GM10847 (cell line): Measurements from ENCODE around the gene KIF2C.

Source experiments
- POLR2A ChIP-seq: IDR thresholded peaks from 2 replicates; pipeline ENCODE4 v1.6.1; 2011; ENCODE audit not compliant: insufficient read length; ENCODE audit errors: extremely low read depth

The KIF2C gene

GRCh38 chr1:44735992-44736391 lies 3.6 kb upstream of the KIF2C start:
- TF ChIP-seq POLR2A, result no peak

- no peak for TF ChIP-seq POLR2A
These were observed 561 bp downstream of the KIF2C start for GRCh38 chr1:44740179-44740617.

- no peak for TF ChIP-seq POLR2A
These were observed 3.6 kb downstream of the KIF2C start for GRCh38 chr1:44743211-44743610.

GRCh38 chr1:44747878-44748277 lies 8.2 kb downstream of the KIF2C start:
- TF ChIP-seq POLR2A, result no peak

GRCh38 chr1:44757420-44757819 lies 17.8 kb downstream of the KIF2C start:
- TF ChIP-seq POLR2A, result no peak

DNA sequence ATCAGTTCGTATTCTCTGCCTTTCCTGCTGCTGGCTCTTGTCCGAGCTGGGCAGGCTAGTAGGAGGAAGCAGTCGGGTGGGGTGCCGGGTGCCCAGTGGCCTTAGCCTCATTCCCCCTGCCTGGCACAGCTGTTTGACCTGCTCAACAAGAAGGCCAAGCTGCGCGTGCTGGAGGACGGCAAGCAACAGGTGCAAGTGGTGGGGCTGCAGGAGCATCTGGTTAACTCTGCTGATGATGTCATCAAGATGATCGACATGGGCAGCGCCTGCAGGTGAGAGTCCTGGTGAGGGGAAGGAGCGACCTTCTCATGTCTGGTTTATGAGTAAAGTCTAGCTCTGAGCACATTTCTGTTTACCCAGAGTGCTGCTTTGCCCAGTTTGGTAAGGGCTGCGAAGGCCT lies 19.4 kb downstream of the KIF2C start:
- no peak for TF ChIP-seq POLR2A

GRCh38 chr1:44760876-44761275 lies 21.2 kb downstream of the KIF2C start:
- TF ChIP-seq POLR2A, result no peak

DNA sequence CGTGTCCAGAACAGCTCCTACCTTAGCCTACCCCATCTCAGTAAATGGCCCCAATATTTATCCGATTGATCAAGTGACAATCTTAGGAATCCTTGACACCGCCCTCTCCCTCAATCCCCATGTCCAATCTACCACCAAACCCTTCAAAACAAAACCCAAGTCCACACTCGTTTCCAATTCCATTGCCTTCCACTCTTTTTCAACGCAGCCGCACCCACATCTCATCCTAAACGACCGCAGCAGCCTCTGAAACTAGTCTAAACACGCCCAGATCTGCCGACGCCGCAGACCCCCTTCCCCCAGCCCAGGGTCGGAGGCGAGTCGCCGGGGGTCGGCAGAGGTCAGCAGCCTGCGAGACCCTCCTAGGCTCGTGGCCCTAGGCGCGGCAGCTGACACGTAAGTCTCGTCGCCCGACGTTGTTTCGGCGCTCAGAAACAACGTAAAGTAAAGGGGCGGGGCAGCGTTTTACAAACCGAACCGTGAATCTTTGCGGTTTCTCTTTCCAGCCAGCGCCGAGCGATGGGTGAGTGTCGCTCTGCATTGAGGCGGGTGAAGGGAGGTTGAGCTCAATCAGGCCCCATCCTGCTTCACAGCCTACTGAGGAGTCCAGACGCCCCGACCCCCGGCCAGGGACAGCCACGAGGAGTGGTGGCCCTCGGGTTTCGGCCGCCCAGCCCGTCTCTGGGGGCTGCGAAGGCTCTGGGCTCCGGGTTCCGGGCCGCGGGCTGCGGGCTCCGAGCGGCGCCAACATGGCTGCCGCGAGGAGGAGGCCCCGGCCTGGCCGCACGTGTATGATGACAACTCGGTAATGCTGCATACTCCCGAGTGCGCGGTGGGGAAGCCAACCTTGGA lies 35.7 kb downstream of the KIF2C start, which contains the start of gene RPS8:
TSS of gene RPS8 (plus strand) at position 463 of the 852 bp plus-strand sequence. CDS start at position 520, 57 bp downstream.
- TF ChIP-seq POLR2A, result peak; percentile 97

DNA sequence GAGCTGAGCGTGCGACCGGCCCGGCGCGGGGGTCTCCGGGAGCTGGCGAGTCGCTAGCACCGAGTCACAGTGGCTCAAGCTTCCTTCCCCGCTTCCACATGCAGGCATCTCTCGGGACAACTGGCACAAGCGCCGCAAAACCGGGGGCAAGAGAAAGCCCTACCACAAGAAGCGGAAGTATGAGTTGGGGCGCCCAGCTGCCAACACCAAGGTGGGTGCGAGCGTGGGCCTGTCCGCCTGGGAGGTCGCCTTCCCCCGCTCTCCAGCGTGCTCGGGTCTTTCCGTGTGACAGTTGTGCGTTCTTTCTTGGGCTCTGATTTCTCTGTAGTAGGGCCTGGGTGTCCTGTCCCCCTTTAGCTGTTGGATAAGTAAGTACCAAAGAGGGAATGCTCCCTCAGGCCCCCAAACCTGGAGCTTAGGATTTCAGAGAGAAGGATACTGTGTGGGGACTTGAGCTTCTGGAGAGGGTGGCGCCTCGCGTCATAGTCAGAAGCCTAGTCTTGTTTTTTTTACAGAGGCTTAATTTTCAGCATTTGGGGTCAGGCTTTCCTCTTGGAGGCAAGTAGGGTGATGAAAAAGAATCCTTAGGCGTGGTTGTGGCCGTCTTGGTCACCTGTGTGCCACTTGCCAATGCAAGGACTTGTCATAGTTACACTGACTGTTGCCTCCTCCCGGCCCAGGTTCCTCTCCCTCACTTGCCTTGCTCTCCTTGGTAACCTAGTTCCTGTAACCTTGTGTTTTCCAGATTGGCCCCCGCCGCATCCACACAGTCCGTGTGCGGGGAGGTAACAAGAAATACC lies 36.5 kb downstream of the KIF2C start:
- TF ChIP-seq POLR2A, result peak; percentile 20

- TF ChIP-seq POLR2A, result no peak
These were observed 37.1 kb downstream of the KIF2C start for GRCh38 chr1:44776730-44777068.

- TF ChIP-seq POLR2A, result no peak
These were observed 37.9 kb downstream of the KIF2C start for GRCh38 chr1:44777547-44777946.

- TF ChIP-seq POLR2A, result no peak
These were observed 38.5 kb downstream of the KIF2C start for GRCh38 chr1:44777969-44778635.

- TF ChIP-seq POLR2A, result no peak
These were observed 39.3 kb downstream of the KIF2C start for GRCh38 chr1:44778705-44779576.

DNA sequence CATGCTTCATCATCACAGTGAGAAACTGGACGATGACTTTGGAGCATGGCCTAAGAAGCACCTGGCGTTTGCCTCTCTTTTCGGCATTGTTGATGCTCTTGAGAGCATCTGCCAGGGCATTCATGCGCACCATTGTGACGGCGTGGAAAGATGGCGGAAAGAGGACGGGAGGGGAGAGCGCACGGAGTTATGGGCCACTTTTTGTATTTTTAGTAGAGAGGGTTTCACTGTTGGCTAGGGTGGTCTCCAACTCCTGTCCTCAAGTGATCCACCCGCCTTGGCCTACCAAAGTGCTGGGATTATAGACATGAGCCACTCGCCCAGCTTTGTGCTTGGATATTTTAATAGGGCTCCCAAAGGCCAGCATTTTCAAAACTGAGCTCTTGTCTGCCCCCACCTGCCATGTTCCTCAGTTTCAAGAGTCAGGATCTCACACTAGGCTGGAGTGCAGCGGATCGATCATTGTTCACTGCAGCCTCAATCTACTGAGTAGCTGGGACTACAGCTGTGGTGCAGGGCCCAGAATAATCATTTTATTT lies 41.0 kb downstream of the KIF2C start:
- no peak for TF ChIP-seq POLR2A

DNA sequence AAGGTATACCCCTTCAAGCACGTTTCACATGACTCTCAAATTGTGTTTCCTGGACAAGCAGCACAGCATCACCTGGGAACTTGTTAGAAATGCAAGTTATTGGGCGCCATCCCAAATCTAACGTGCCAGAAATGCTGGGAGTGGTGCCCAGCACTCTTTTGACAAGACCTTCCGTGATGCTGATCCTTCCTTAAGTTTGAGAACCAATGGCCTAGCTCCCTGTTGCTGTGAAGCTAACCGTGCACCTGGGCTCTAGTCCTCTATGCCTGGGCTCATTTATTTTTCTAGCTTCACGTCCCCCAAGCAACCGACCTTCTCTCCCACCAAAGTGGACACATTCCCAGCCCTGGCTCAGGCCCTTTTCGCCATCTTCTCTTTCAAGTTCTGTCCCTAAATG lies 44.1 kb downstream of the KIF2C start:
- no peak for TF ChIP-seq POLR2A
